K562 (cell line): ENCODE measurements around the gene BCORL1. TPM values are rescaled to one million over a fixed set of nuclear protein-coding genes. Genes with fewer than 3 reads are reported as not detected.
A peak's percentile ranks its signal among the peaks of the same experiment; 100 is the strongest.

Source experiments
- ATAC-seq: fragments of 200-7000 bp; cut with Tn5 transposase; 3 replicates; pipeline ENCODE4 v1.9.1; 2020; ENCODE audit warnings: moderate library complexity
- BruUV-seq: library from RNA; stranded (reverse); fragments of 400-500 nt; replicated peaks from 2 replicates; lab custom pipeline; 2021; lab: Mats Ljungman, UMichigan
- CTCF ChIA-PET: fragments of 300-600 bp; formaldehyde crosslinking; extraction: SDS; loops from one replicate; lab custom pipeline; 2021; ENCODE audit warnings: low intra/inter-chr PET ratio; lab: Yijun Ruan, JAX
- POLR2A ChIA-PET: fragments of 300-600, 350-650 bp; sonication (Branson Sonifier 250); formaldehyde crosslinking; extraction: SDS; loops from one replicate; lab custom pipeline; 2021; ENCODE audit warnings: antibody characterized with exemption, inconsistent platforms; lab: Yijun Ruan, JAX
- DNase-seq, 4 experiments: peaks; one replicate each; pipeline versions ENCODE4 v3.0.0 to v3.0.0-alpha.2; 2011 to 2018; ENCODE audit warnings: low spot score in 3 of 4, mixed read lengths in 3 of 4; ENCODE audit errors: extremely low read depth in 1 of 4
- FAIRE-seq: peaks from 2 replicates; lab custom pipeline; 2011; peaks lifted over from hg19 to GRCh38; lab: Jason Lieb, UNC
- H2AFZ ChIP-seq: 2 replicates; pipeline ENCODE4 v1.6.0; 2011; ENCODE audit warnings: low read depth, low read length, control low read depth, inconsistent platforms
- H3K27ac ChIP-seq: fragments of 200-600 bp; 3 replicates; pipeline ENCODE4 v1.8.0; 2011; ENCODE audit warnings: low read depth, mild to moderate bottlenecking, control low read depth, inconsistent platforms, low read length, moderate library complexity, mixed read lengths; ENCODE audit errors: extremely low read depth
- H3K27me3 ChIP-seq, 2 experiments: fragments of 300-600 bp in 1 of 2; 2 replicates in 1 of 2; 3 replicates in 1 of 2; pipeline versions ENCODE4 v1.6.0 to v1.8.0; 2011; ENCODE audit warnings: inconsistent platforms in 2 of 2, low read length in 2 of 2, mild to moderate bottlenecking in 1 of 2, mixed read lengths in 1 of 2, moderate library complexity in 1 of 2; ENCODE audit not compliant: control insufficient read depth in 2 of 2, insufficient read depth in 2 of 2
- H3K36me3 ChIP-seq: fragments of 300-600 bp; 3 replicates; pipeline ENCODE4 v1.8.0; 2011; ENCODE audit warnings: mild to moderate bottlenecking, low read length, inconsistent platforms; ENCODE audit not compliant: control insufficient read depth, insufficient read depth
- H3K4me1 ChIP-seq, 2 experiments: fragments of 200-600 bp in 1 of 2; replicated peaks in 1 of 2; 2 replicates in 1 of 2; 3 replicates in 1 of 2; pipeline versions ENCODE4 v1.5.1 to v1.8.0; 2011; ENCODE audit warnings: inconsistent platforms in 2 of 2, low read length in 2 of 2, mild to moderate bottlenecking in 1 of 2, mixed read lengths in 1 of 2, moderate library complexity in 1 of 2; ENCODE audit not compliant: control insufficient read depth in 2 of 2, insufficient read depth in 2 of 2
- H3K4me2 ChIP-seq: 2 replicates; pipeline ENCODE4 v1.6.1; 2011; ENCODE audit warnings: low read length, control low read depth, inconsistent platforms, mixed read lengths; ENCODE audit not compliant: insufficient read depth
- H3K4me3 ChIP-seq: fragments of 200-600 bp; sonication (generic), shearing (Covaris generic); 2 replicates; pipeline ENCODE4 v1.5.1; 2016; ENCODE audit warnings: control low read depth, inconsistent platforms
- H3K79me2 ChIP-seq: fragments of 200-600 bp; 3 replicates; pipeline ENCODE4 v1.8.0; 2011; ENCODE audit warnings: low read length, inconsistent platforms; ENCODE audit not compliant: control insufficient read depth, insufficient read depth
- H3K9ac ChIP-seq, 2 experiments: 2 replicates each; pipeline versions ENCODE4 v1.6.0 to v1.6.1; 2011; ENCODE audit warnings: low read depth in 2 of 2, low read length in 2 of 2, control low read depth in 1 of 2, inconsistent platforms in 1 of 2, mild to moderate bottlenecking in 1 of 2, mixed read lengths in 1 of 2; ENCODE audit not compliant: insufficient read depth in 1 of 2
- H3K9me1 ChIP-seq: one replicate; pipeline ENCODE4 v1.6.0; 2011; ENCODE audit warnings: inconsistent platforms, mild to moderate bottlenecking, low read length, moderate library complexity; ENCODE audit not compliant: control insufficient read depth, insufficient read depth
- H3K9me3 ChIP-seq: replicated peaks from 2 replicates; pipeline ENCODE4 v1.5.1; 2011; ENCODE audit warnings: low read depth, low read length, inconsistent platforms; ENCODE audit not compliant: control insufficient read depth, insufficient read depth
- H4K20me1 ChIP-seq: replicated peaks from 2 replicates; pipeline ENCODE4 v1.6.1; 2011; ENCODE audit warnings: low read length, inconsistent platforms, mixed read lengths; ENCODE audit not compliant: control insufficient read depth, insufficient read depth
- CREM ChIP-seq: IDR thresholded peaks from 2 replicates; pipeline ENCODE4 v1.6.1; 2014; ENCODE audit warnings: antibody characterized with exemption, low read depth
- MXI1 ChIP-seq: IDR thresholded peaks from 2 replicates; pipeline ENCODE4 v1.6.1; 2011; ENCODE audit warnings: low read depth, mild to moderate bottlenecking, improper control_type of control experiment, low read length
- SRSF3 ChIP-seq: fragments of 200-400 bp; formaldehyde crosslinking; IDR thresholded peaks from 2 replicates; pipeline ENCODE4 v1.6.1; 2016; ENCODE audit warnings: mild to moderate bottlenecking, low read length, moderate library complexity; ENCODE audit not compliant: insufficient read depth
- TSHZ1 ChIP-seq: fragments of 250-450 bp; sonication (Bioruptor Pico); IDR thresholded peaks from 2 replicates; pipeline ENCODE4 v1.4.0; 2020; ENCODE audit warnings: mild to moderate bottlenecking, moderate library complexity
- ZNF583 ChIP-seq: fragments of 250-450 bp; sonication (Bioruptor Pico); IDR thresholded peaks from 2 replicates; pipeline ENCODE4 v1.4.0; 2020
- ZNF586 ChIP-seq: fragments of 450-650 bp; formaldehyde crosslinking; conservative IDR thresholded peaks from 2 replicates; pipeline ENCODE4 v1.4.0; 2020; ENCODE audit warnings: mild to moderate bottlenecking, moderate library complexity
- WGBS: fragments of 100-300 bp; shearing (Covaris generic); methylation state at CpG from one replicate; pipeline ENCODE4 v1.1.6; 2016; ENCODE audit warnings: low coverage, mixed read lengths; ENCODE audit not compliant: insufficient coverage; ENCODE audit errors: missing lambda C conversion rate; 5-methylcytosine and 5-hydroxymethylcytosine counted together
- in situ Hi-C: fragments of 300-500 bp; cut with MboI; formaldehyde crosslinking; loops from 4 replicates; pipeline ENCODE4 v1.15.0; 2018; ENCODE audit warnings: inconsistent platforms, mixed read lengths
- intact Hi-C: fragments of 100-400 bp; cut with micrococcal nuclease; formaldehyde crosslinking; loops from 2 replicates; pipeline ENCODE4 v1.14.2; 2022
- polyA plus RNA-seq, 8 experiments: library from polyadenylated mRNA; depleted of rRNA in 4 of 8; stranded (reverse) in 5 of 8; unstranded in 3 of 8; fragments of >200 nt; fragmentation: Nextera tagmentation in 2 of 8; fragmentation: Illumina TruSeq in 1 of 8; extraction: Ambion mirVana in 2 of 8; extraction: Trizol in 1 of 8; gene quantifications; 2 replicates each; pipeline versions ENCODE4 v1.2.1 to v1.2.3, GENCODE V29; 2011 to 2014; ENCODE audit warnings: inconsistent platforms in 1 of 8, missing spikeins in 1 of 8
- total RNA-seq, 7 experiments: library from RNA; depleted of rRNA in 6 of 7; stranded (reverse); fragments of >200 nt in 6 of 7; fragmentation: Illumina TruSeq in 2 of 7; extraction: Trizol in 2 of 7; gene quantifications; 2 replicates each; pipeline versions ENCODE4 v1.2.1 to v1.2.3, GENCODE V29; 2011 to 2021; ENCODE audit warnings: low replicate concordance in 1 of 7
- TF ChIP-seq, protein P1 (sequence below): fragments of 150-350 bp; IDR thresholded peaks from 2 replicates; pipeline ENCODE4 v1.6.1; 2014; ENCODE audit warnings: low read depth, mild to moderate bottlenecking, low read length, borderline replicate concordance
- TF ChIP-seq, protein P2 (sequence below), 3 experiments: fragments of 200-800 bp in 1 of 3; sonication (Bioruptor generic) in 1 of 3; sonication (generic) in 1 of 3; formaldehyde crosslinking in 1 of 3; IDR thresholded peaks; 2 replicates each; pipeline versions ENCODE4 v1.6.1 to v1.8.0; 2016 to 2022; ENCODE audit warnings: mild to moderate bottlenecking in 2 of 3, missing compliant biosample characterization in 2 of 3, missing genetic modification characterization in 2 of 3, missing genetic modification reagents in 1 of 3
- TF ChIP-seq, protein P3 (sequence below), 2 experiments: fragments of 450-650 bp in 1 of 2; sonication (generic) in 1 of 2; formaldehyde crosslinking in 1 of 2; IDR thresholded peaks in 1 of 2; conservative IDR thresholded peaks in 1 of 2; 2 replicates each; pipeline versions ENCODE4 v1.6.1 to v1.8.1; 2016 to 2023; ENCODE audit warnings: mild to moderate bottlenecking in 2 of 2, moderate library complexity in 2 of 2, inconsistent platforms in 1 of 2, missing genetic modification reagents in 1 of 2

Gene BCORL1
- total and polyA plus RNA-seq, 9 of the 15 experiments (the other 6 are each of a cell fraction or from before 2014, with no cell fraction given) = 0.48 to 29.6 (median 2.1) TPM

DNA sequence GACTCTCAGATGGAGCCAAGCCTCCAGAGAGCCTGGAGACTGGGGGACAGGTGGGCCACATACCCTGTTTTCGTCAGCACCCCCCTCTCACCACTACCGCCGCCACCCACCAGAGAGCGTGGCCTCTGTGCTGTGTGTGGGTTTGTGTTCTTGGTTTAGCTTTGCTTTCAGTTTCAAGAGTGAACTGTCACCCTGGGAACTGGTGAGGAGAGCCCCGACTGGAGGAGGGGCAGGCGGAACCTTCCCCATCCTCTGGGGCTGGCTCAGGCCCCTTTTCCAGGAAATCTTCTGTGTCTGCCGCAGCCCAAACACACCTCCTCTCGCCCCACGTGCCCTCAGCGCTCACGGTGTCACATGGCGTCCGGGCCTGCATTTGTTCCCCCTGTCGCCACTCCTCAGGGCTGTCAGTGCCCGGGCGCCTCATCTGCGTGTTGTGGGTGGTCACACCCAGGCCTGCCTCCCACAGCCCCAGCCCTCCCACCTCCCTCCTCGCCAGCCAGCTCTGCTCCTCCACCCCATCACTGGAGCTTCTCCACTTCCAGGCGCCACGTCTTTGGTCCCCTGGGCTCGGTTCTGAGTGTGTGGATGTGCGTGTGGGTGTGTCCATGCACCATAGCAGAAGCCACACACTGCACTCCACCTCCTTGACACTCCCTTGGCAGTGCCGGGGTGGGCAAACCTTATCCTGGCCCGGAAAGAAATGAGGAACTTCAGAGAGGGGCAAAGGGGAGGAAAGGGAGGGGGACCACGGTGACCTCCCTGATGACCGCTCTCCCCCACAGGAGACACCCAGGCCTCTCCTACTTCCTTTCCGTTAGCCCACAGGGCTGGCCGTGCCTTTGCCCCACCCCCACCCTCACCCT lies 100.0 kb downstream of the BCORL1 start:
- CTCF ChIA-PET = no interaction called here
- in situ Hi-C loops = no loop called here
- H3K79me2 ChIP-seq = peaks cover 64% of the 10 kb centered on the region
- intact Hi-C loops = loop anchor here (5.0 kb wide), 1 partner anchor 90 kb away; the partner anchor contains the start of gene RAB33A
- H3K4me2 ChIP-seq = peak overlapping the region; percentile 72
- H3K9me3 ChIP-seq = no peaks in the 10 kb centered on the region
- H3K27ac ChIP-seq = peak overlapping the region; percentile 78
- H3K27me3 ChIP-seq = no peaks in the 10 kb centered on the region
- H3K36me3 ChIP-seq = peaks cover 66% of the 10 kb centered on the region; the same call in 2 of the 3 replicates
- peaks cover 8% of the 10 kb centered on the region for H3K9me1 ChIP-seq
- BruUV-seq = no TSS peak
- H2AFZ ChIP-seq = no peak overlapping the region
- peak overlapping the region; percentile 43 to 87; a peak in 3 of 4 replicates for H3K9ac ChIP-seq
- 0% methylated on average over 18 of the region's 28 CpGs for WGBS
- peaks cover 61 to 62% of the 10 kb centered on the region in 2 experiments for H3K4me1 ChIP-seq
- POLR2A ChIA-PET = interaction anchor here (0.7 to 1.1 kb wide), 2 partner anchors 98 to 184 kb away, joined by 3 to 6 read pairs; no protein-coding TSS in a partner anchor
- no peak overlapping the region; the same call in 1 of the 2 replicates for H3K4me3 ChIP-seq
- H4K20me1 ChIP-seq = 0 out of 2 replicates have a peak, but pooled peaks cover 4% of the 10 kb centered on the region
- FAIRE-seq = peak; percentile 78
- DNase-seq = peak; percentile 46 to 86 (median 63)
- peak; percentile 75 for ATAC-seq
- TF ChIP-seq CREM (no peak; the same call in 1 of the 2 replicates), MXI1 (peak; percentile 61), TSHZ1 (CRISPR knock-in tag) (no peak), SRSF3 (no peak), ZNF586 (CRISPR knock-in tag) (no peak), ZNF583 (CRISPR knock-in tag) (no peak)
- TF ChIP-seq, protein P1, sequence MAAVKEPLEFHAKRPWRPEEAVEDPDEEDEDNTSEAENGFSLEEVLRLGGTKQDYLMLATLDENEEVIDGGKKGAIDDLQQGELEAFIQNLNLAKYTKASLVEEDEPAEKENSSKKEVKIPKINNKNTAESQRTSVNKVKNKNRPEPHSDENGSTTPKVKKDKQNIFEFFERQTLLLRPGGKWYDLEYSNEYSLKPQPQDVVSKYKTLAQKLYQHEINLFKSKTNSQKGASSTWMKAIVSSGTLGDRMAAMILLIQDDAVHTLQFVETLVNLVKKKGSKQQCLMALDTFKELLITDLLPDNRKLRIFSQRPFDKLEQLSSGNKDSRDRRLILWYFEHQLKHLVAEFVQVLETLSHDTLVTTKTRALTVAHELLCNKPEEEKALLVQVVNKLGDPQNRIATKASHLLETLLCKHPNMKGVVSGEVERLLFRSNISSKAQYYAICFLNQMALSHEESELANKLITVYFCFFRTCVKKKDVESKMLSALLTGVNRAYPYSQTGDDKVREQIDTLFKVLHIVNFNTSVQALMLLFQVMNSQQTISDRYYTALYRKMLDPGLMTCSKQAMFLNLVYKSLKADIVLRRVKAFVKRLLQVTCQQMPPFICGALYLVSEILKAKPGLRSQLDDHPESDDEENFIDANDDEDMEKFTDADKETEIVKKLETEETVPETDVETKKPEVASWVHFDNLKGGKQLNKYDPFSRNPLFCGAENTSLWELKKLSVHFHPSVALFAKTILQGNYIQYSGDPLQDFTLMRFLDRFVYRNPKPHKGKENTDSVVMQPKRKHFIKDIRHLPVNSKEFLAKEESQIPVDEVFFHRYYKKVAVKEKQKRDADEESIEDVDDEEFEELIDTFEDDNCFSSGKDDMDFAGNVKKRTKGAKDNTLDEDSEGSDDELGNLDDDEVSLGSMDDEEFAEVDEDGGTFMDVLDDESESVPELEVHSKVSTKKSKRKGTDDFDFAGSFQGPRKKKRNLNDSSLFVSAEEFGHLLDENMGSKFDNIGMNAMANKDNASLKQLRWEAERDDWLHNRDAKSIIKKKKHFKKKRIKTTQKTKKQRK = no peak
- TF ChIP-seq, protein P2, sequence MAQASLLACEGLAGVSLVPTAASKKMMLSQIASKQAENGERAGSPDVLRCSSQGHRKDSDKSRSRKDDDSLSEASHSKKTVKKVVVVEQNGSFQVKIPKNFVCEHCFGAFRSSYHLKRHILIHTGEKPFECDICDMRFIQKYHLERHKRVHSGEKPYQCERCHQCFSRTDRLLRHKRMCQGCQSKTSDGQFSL (CRISPR knock-in tag; IDR thresholded peaks at IDR 0.05) = peak; percentile 85
- TF ChIP-seq, protein P2 (tag; IDR thresholded peaks at IDR 0.05) = 0 out of 4 replicates have a peak, but pooled peaks of 1 of the 2 experiments have one; percentile 34
- TF ChIP-seq, protein P3, sequence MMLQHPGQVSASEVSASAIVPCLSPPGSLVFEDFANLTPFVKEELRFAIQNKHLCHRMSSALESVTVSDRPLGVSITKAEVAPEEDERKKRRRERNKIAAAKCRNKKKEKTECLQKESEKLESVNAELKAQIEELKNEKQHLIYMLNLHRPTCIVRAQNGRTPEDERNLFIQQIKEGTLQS (IDR thresholded peaks at IDR 0.05) = no peak
- TF ChIP-seq, protein P3 (CRISPR knock-in tag; conservative IDR thresholded peaks at IDR 0.05) = no peak
